Left lung (tissue), 10 donors: ENCODE data around the gene C12orf57. TPM values are rescaled to one million over a fixed set of nuclear protein-coding genes. Genes with fewer than 3 reads are reported as not detected.

ENCODE experiments used
- ATAC-seq: fragments of 200-7000 bp; cut with Tn5 transposase; one replicate; pipeline ENCODE4 v1.9.1; 2020; ENCODE audit warnings: moderate library complexity
- DNase-seq, 4 donors: peaks; one replicate each; pipeline ENCODE4 v3.0.0-alpha.2; 2013 to 2020
- H3K27ac ChIP-seq, 2 donors: fragments of 200-600 bp; sonication (generic) in 1 of 2; one replicate each; pipeline versions ENCODE4 v1.5.0 to v1.8.0; 2020 to 2021
- H3K27me3 ChIP-seq, 2 donors: fragments of 200-600 bp; sonication (generic) in 1 of 2; one replicate each; pipeline versions ENCODE4 v1.5.0 to v1.8.0; 2020 to 2021
- H3K36me3 ChIP-seq, 2 donors: fragments of 200-600 bp; sonication (generic) in 1 of 2; one replicate each; pipeline versions ENCODE4 v1.5.0 to v1.8.0; 2020 to 2021
- H3K4me1 ChIP-seq, 2 donors: fragments of 200-600 bp; one replicate each; pipeline ENCODE4 v1.8.0; 2021
- H3K4me3 ChIP-seq, 2 donors: fragments of 200-600 bp; sonication (generic) in 1 of 2; one replicate each; pipeline versions ENCODE4 v1.5.0 to v1.8.0; 2020 to 2021; ENCODE audit warnings: mild to moderate bottlenecking in 1 of 2
- H3K9me3 ChIP-seq, 2 donors: fragments of 200-600 bp; sonication (generic) in 1 of 2; one replicate each; pipeline versions ENCODE4 v1.5.0 to v1.8.0; 2020 to 2021
- CTCF ChIP-seq, 2 donors: fragments of 200-600 bp; sonication (generic) in 1 of 2; IDR thresholded peaks; one replicate each; pipeline versions ENCODE4 v1.5.0 to v1.8.0; 2021; ENCODE audit warnings: antibody characterized with exemption in 2 of 2
- intact Hi-C, 2 donors: fragments of 100-400 bp; cut with DNase I; formaldehyde crosslinking; loops; one replicate each; pipeline versions ENCODE4 v1.11.2 to v1.14.2; 2022
- polyA plus RNA-seq, 6 donors: library from polyadenylated mRNA; unstranded; fragments of 120-200 nt; gene quantifications; one replicate each; pipeline ENCODE4 v1.2.1, GENCODE V29; 2013; ENCODE audit not compliant: insufficient read length in 6 of 6
- total RNA-seq, 2 donors: library from RNA; stranded (reverse); fragmentation: NEBNext Ultra II Directional; extraction: Animal tissue kit (Norgen Biotek cat#: 25700); gene quantifications; one replicate each; pipeline ENCODE4 v1.2.1, GENCODE V29; 2021
- donor health status: DM: no; HTN: yes; CAD: no.
- donor health status: DM: no; HTN: no; CAD: no.

C12orf57 gene
- total and polyA plus RNA-seq, 8 donors = 159 to 239 (median 199) TPM

GRCh38 chr12:6957741-6958608 lies 14.2 kb downstream of the C12orf57 start:
- no peaks in the 10 kb centered on the region for H3K9me3 ChIP-seq
- intact Hi-C loops = loop anchor here in 1 of 2 donors (10.0 kb wide), 1 partner anchor 157 kb away; no protein-coding TSS in a partner anchor
- H3K27ac ChIP-seq = peak overlapping the region; percentile 69 to 93
- H3K27me3 ChIP-seq = no peaks in the 10 kb centered on the region
- ATAC-seq (no peak), DNase-seq (peak in 1 of 4 donors; percentile 65)
- peaks cover 0 to 66% of the 10 kb centered on the region in 2 donors for H3K36me3 ChIP-seq
- peak overlapping the region in 1 of 2 donors; percentile 29 for H3K4me3 ChIP-seq
- peaks cover 31 to 97% of the 10 kb centered on the region in 2 donors for H3K4me1 ChIP-seq
- TF ChIP-seq CTCF (IDR thresholded peaks at IDR 0.05) = no peak

- intact Hi-C loops = loop anchor here in 1 of 2 donors (10.0 kb wide), 1 partner anchor 156 kb away; no protein-coding TSS in a partner anchor
Observed at GRCh38 chr12:6958609-6959057, 14.8 kb downstream of the C12orf57 start.

GRCh38 chr12:6959058-6959804 lies 15.4 kb downstream of the C12orf57 start:
- H3K36me3 ChIP-seq = peaks cover 0 to 65% of the 10 kb centered on the region in 2 donors
- H3K4me1 ChIP-seq = peaks cover 31 to 95% of the 10 kb centered on the region in 2 donors
- ATAC-seq (no peak), DNase-seq (peak in 1 of 4 donors; percentile 80)
- no peak for TF ChIP-seq CTCF (IDR thresholded peaks at IDR 0.05)
- intact Hi-C loops = loop anchor here in 1 of 2 donors (10.0 kb wide), 1 partner anchor 156 kb away; no protein-coding TSS in a partner anchor
- peak overlapping the region; percentile 69 to 93 for H3K27ac ChIP-seq
- peak overlapping the region in 1 of 2 donors; percentile 29 for H3K4me3 ChIP-seq
- no peaks in the 10 kb centered on the region for H3K27me3 ChIP-seq
- no peaks in the 10 kb centered on the region for H3K9me3 ChIP-seq

More at GRCh38 chr12:6958609-6959057, 14.8 kb downstream of the C12orf57 start:
- peak overlapping the region; percentile 69 to 93 for H3K27ac ChIP-seq
- peak overlapping the region in 1 of 2 donors; percentile 29 for H3K4me3 ChIP-seq
- no peak for TF ChIP-seq CTCF (IDR thresholded peaks at IDR 0.05)
- ATAC-seq (no peak), DNase-seq (peak in 1 of 4 donors; percentile 80)
- no peaks in the 10 kb centered on the region for H3K27me3 ChIP-seq
- H3K36me3 ChIP-seq = peaks cover 0 to 66% of the 10 kb centered on the region in 2 donors
- H3K9me3 ChIP-seq = no peaks in the 10 kb centered on the region
- peaks cover 31 to 95% of the 10 kb centered on the region in 2 donors for H3K4me1 ChIP-seq

- intact Hi-C loops = loop anchor here in 1 of 2 donors (10.0 kb wide), 1 partner anchor 155 kb away; no protein-coding TSS in a partner anchor
- Histone ChIP-seq H3K27ac (peak overlapping the region; percentile 69 to 93), H3K36me3 (peaks cover 0 to 58% of the 10 kb centered on the region in 2 donors), H3K4me3 (peak overlapping the region in 1 of 2 donors; percentile 47), H3K27me3 (no peaks in the 10 kb centered on the region), H3K4me1 (peaks cover 31 to 95% of the 10 kb centered on the region in 2 donors), H3K9me3 (no peaks in the 10 kb centered on the region)
- TF ChIP-seq CTCF (IDR thresholded peaks at IDR 0.05) = no peak
- peak in 1 of 4 donors; percentile 78 for DNase-seq
- no peak for ATAC-seq
Observed at GRCh38 chr12:6959805-6960592, 16.2 kb downstream of the C12orf57 start.
